ENCODE measurements around the gene PRKCA.

Gene PRKCA

GRCh38 chr17:66810951-66811682 lies 508.7 kb downstream of the PRKCA start:
- DNase-seq (ENCODE audit: low spot score) = no peak

- no peak for DNase-seq (ENCODE audit: low spot score)
Observed at GRCh38 chr17:66811683-66812054, 509.3 kb downstream of the PRKCA start.

GRCh38 chr17:66812571-66812970 lies 510.2 kb downstream of the PRKCA start:
- no peak for DNase-seq (ENCODE audit: low spot score)

- no peak for DNase-seq (ENCODE audit: low spot score)
Observed at GRCh38 chr17:66813296-66813695, 510.9 kb downstream of the PRKCA start.

- no peak for DNase-seq (ENCODE audit: low spot score)
Observed at GRCh38 chr17:66814026-66814425, 511.6 kb downstream of the PRKCA start.

- DNase-seq (ENCODE audit: low spot score) = no peak
Observed at GRCh38 chr17:66814570-66814969, 512.2 kb downstream of the PRKCA start.

GRCh38 chr17:66817750-66818149 lies 515.3 kb downstream of the PRKCA start:
- DNase-seq (ENCODE audit: low spot score) = no peak

- DNase-seq (ENCODE audit: low spot score) = no peak
Observed at GRCh38 chr17:66819466-66819865, 517.1 kb downstream of the PRKCA start.

GRCh38 chr17:66822009-66822408 lies 519.6 kb downstream of the PRKCA start:
- no peak for DNase-seq (ENCODE audit: low spot score)

- DNase-seq (ENCODE audit: low spot score) = no peak
Observed at GRCh38 chr17:66826856-66827255, 524.4 kb downstream of the PRKCA start.

- DNase-seq (ENCODE audit: low spot score) = peak; percentile 5
Observed at GRCh38 chr17:66829386-66829864, 527.0 kb downstream of the PRKCA start.

GRCh38 chr17:66829883-66830282 lies 527.5 kb downstream of the PRKCA start:
- DNase-seq (ENCODE audit: low spot score) = no peak

- no peak for DNase-seq (ENCODE audit: low spot score)
Observed at GRCh38 chr17:66830451-66830850, 528.0 kb downstream of the PRKCA start.

- no peak for DNase-seq (ENCODE audit: low spot score)
Observed at GRCh38 chr17:66831383-66832210, 529.2 kb downstream of the PRKCA start.

- DNase-seq (ENCODE audit: low spot score) = no peak
Observed at GRCh38 chr17:66833201-66833600, 530.8 kb downstream of the PRKCA start.

GRCh38 chr17:66834426-66834918 lies 532.1 kb downstream of the PRKCA start:
- no peak for DNase-seq (ENCODE audit: low spot score)

GRCh38 chr17:66834919-66835454 lies 532.6 kb downstream of the PRKCA start, which contains the start of gene CACNG5:
Gene CACNG5, plus strand, starts transcription at chr17:66835117. Its CDS starts 42,216 bp downstream, at chr17:66877333.
- no peak for DNase-seq (ENCODE audit: low spot score)

GRCh38 chr17:66835476-66835875 lies 533.1 kb downstream of the PRKCA start:
- DNase-seq (ENCODE audit: low spot score) = no peak

- no peak for DNase-seq (ENCODE audit: low spot score)
Observed at GRCh38 chr17:66836063-66837005, 533.9 kb downstream of the PRKCA start.

GRCh38 chr17:66837226-66837625 lies 534.8 kb downstream of the PRKCA start:
- no peak for DNase-seq (ENCODE audit: low spot score)

- DNase-seq (ENCODE audit: low spot score) = no peak
Observed at GRCh38 chr17:66837885-66838665, 535.7 kb downstream of the PRKCA start.

All from activated CD4-positive, alpha-beta T cell treated with anti-CD3 and anti-CD28 coated beads, Interleukin-2, Interleukin-4, amounts not matched to agents 100 ng/mL and 50 ng/mL, durations not matched to agents 16 hours and 8 hours (primary cell).